Lung (tissue), 12 donors: ENCODE measurements around the gene CNTRL. TPM values are rescaled to one million over a fixed set of nuclear protein-coding genes. Genes with fewer than 3 reads are reported as not detected.
A peak's percentile ranks its signal among the peaks of the same experiment; 100 is the strongest.

ENCODE experiments used
- ATAC-seq: fragments of 200-7000 bp; cut with Tn5 transposase; one replicate; pipeline ENCODE4 v1.9.1; 2020; ENCODE audit warnings: moderate number of reproducible peaks; ENCODE audit not compliant: insufficient read depth, low FRiP score
- DNase-seq, 3 donors: peaks; one replicate each; pipeline ENCODE4 v3.0.0-alpha.2; 2013 to 2017
- H3K27ac ChIP-seq, 2 donors: one replicate each; pipeline ENCODE4 v1.5.1; 2013; ENCODE audit warnings: mild to moderate bottlenecking in 2 of 2, moderate library complexity in 2 of 2, control low read depth in 1 of 2, inconsistent platforms in 1 of 2, low read depth in 1 of 2, low read length in 1 of 2
- H3K27me3 ChIP-seq, 3 donors: one replicate each; pipeline ENCODE4 v1.5.1; 2013; ENCODE audit warnings: low read length in 2 of 3; ENCODE audit not compliant: control insufficient read depth in 3 of 3, insufficient read depth in 3 of 3
- H3K36me3 ChIP-seq, 4 donors: one replicate each; pipeline ENCODE4 v1.5.1; 2013; ENCODE audit warnings: low read length in 4 of 4, mild to moderate bottlenecking in 1 of 4, moderate library complexity in 1 of 4; ENCODE audit not compliant: control insufficient read depth in 4 of 4, insufficient read depth in 4 of 4
- H3K4me1 ChIP-seq, 5 donors: one replicate each; pipeline ENCODE4 v1.5.1; 2013; ENCODE audit warnings: low read length in 5 of 5, mild to moderate bottlenecking in 2 of 5, moderate library complexity in 1 of 5; ENCODE audit not compliant: control insufficient read depth in 5 of 5, insufficient read depth in 5 of 5
- H3K4me3 ChIP-seq: one replicate; pipeline ENCODE4 v1.5.1; 2013; ENCODE audit warnings: mild to moderate bottlenecking, control low read depth, moderate library complexity
- H3K9ac ChIP-seq, 2 donors: one replicate each; pipeline ENCODE4 v1.5.1; 2013; ENCODE audit warnings: low read length in 2 of 2, control low read depth in 1 of 2; ENCODE audit not compliant: insufficient read depth in 1 of 2
- H3K9me3 ChIP-seq, 4 donors: one replicate each; pipeline ENCODE4 v1.5.1; 2013; ENCODE audit warnings: low read length in 3 of 4, mild to moderate bottlenecking in 1 of 4, moderate library complexity in 1 of 4; ENCODE audit not compliant: control insufficient read depth in 4 of 4, insufficient read depth in 3 of 4
- WGBS, 2 donors: extraction: QIAGEN DNeasy Blood & Tissue Kit; methylation state at CpG; one replicate each; pipeline ENCODE4 v1.1.7; 2013; 5-methylcytosine and 5-hydroxymethylcytosine counted together
- polyA plus RNA-seq, 2 donors: library from polyadenylated mRNA; stranded (reverse); fragments of 200-250 nt; gene quantifications; one replicate each; pipeline ENCODE4 v1.2.1, GENCODE V29; 2013
- total RNA-seq, 2 donors: library from RNA; depleted of rRNA in 1 of 2; stranded (reverse); fragments of >200 nt in 1 of 2; gene quantifications; one replicate each; pipeline ENCODE4 v1.2.1, GENCODE V29; 2014 to 2021
- TF ChIP-seq, protein P1 (sequence below): IDR thresholded peaks from 2 replicates; pipeline ENCODE4 v1.5.1; 2012; ENCODE audit warnings: mild to moderate bottlenecking; ENCODE audit errors: control extremely low read depth, extremely low read depth
- donor health status: control.
- donor health status: control.
- donor health status: Bipolar disorder and iron deficiency.
- donor health status: healthy.
- donor health status: DM: yes; HTN: yes; CAD: no.

The CNTRL gene
- total and polyA plus RNA-seq, 4 donors: 9.5 to 42.9 (median 18.3) TPM

- TF ChIP-seq, protein P1, sequence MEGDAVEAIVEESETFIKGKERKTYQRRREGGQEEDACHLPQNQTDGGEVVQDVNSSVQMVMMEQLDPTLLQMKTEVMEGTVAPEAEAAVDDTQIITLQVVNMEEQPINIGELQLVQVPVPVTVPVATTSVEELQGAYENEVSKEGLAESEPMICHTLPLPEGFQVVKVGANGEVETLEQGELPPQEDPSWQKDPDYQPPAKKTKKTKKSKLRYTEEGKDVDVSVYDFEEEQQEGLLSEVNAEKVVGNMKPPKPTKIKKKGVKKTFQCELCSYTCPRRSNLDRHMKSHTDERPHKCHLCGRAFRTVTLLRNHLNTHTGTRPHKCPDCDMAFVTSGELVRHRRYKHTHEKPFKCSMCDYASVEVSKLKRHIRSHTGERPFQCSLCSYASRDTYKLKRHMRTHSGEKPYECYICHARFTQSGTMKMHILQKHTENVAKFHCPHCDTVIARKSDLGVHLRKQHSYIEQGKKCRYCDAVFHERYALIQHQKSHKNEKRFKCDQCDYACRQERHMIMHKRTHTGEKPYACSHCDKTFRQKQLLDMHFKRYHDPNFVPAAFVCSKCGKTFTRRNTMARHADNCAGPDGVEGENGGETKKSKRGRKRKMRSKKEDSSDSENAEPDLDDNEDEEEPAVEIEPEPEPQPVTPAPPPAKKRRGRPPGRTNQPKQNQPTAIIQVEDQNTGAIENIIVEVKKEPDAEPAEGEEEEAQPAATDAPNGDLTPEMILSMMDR: no peak
These were observed 118.3 kb downstream of the CNTRL start for GRCh38 chr9:121192959-121193640.

GRCh38 chr9:121194730-121195129 is 120.0 kb downstream of the CNTRL start:
- H3K36me3 ChIP-seq: no peaks in the 10 kb centered on the region
- no peaks in the 10 kb centered on the region for H3K27me3 ChIP-seq
- no peak overlapping the region for H3K9ac ChIP-seq
- no peak overlapping the region for H3K4me3 ChIP-seq
- DNase-seq: peak in 1 of 3 donors; percentile 38
- WGBS, 2 donors: 14 to 16% methylated on average over 1 of the region's 1 CpG
- H3K27ac ChIP-seq: no peak overlapping the region
- ATAC-seq: no peak
- no peaks in the 10 kb centered on the region for H3K9me3 ChIP-seq
- TF ChIP-seq, protein P1: no peak
- H3K4me1 ChIP-seq: peaks cover 0 to 70% (median 21%) of the 10 kb centered on the region in 5 donors

More at GRCh38 chr9:121192959-121193640, 118.3 kb downstream of the CNTRL start:
- Histone ChIP-seq H3K9me3 (no peaks in the 10 kb centered on the region), H3K36me3 (peaks cover 0 to 2% (median 0%) of the 10 kb centered on the region in 4 donors), H3K4me1 (peaks cover 0 to 55% (median 18%) of the 10 kb centered on the region in 5 donors), H3K27ac (no peak overlapping the region), H3K9ac (no peak overlapping the region), H3K27me3 (no peaks in the 10 kb centered on the region), H3K4me3 (no peak overlapping the region)
- no peak for ATAC-seq
- WGBS, 2 donors: 0 to 14% methylated on average over 1 of the region's 1 CpG
- no peak for DNase-seq

GRCh38 chr9:121196389-121196788 is 121.6 kb downstream of the CNTRL start:
- Histone ChIP-seq H3K9me3 (no peaks in the 10 kb centered on the region), H3K4me3 (no peak overlapping the region), H3K27me3 (no peaks in the 10 kb centered on the region), H3K4me1 (peaks cover 0 to 79% (median 24%) of the 10 kb centered on the region in 5 donors), H3K9ac (peak overlapping the region in 1 of 2 donors; percentile 29), H3K36me3 (no peaks in the 10 kb centered on the region), H3K27ac (no peak overlapping the region)
- TF ChIP-seq, protein P1: no peak
- no peak for DNase-seq
- WGBS, 2 donors: 40 to 42% methylated on average over 4 of the region's 4 CpGs
- ATAC-seq: no peak
